OCI-LY7 (cell line): ENCODE measurements around the gene CXorf49. TPM values are rescaled to one million over a fixed set of nuclear protein-coding genes. Genes with fewer than 3 reads are reported as not detected.
"Not testable (repeated sequence)": the region's sequence is repeated elsewhere in the genome, so short reads cannot be mapped to it uniquely, and the experiment has no call there.

Experiments
- BruUV-seq: library from RNA; stranded (reverse); fragments of 400-500 nt; replicated peaks from 2 replicates; lab custom pipeline; 2021; lab: Mats Ljungman, UMichigan
- CTCF ChIA-PET: fragments of 300-600 bp; sonication (Branson Sonifier 250); formaldehyde crosslinking; loops from one replicate; lab custom pipeline; 2022; ENCODE audit warnings: antibody characterized with exemption; ENCODE audit not compliant: unreplicated experiment; lab: Charles Lee
- POLR2A ChIA-PET: fragments of 300-600 bp; sonication (Branson Sonifier 250); formaldehyde crosslinking; loops from one replicate; lab custom pipeline; 2022; ENCODE audit warnings: antibody characterized with exemption; lab: Charles Lee
- DNase-seq: peaks from one replicate; pipeline ENCODE4 v3.0.0-alpha.2; 2015; ENCODE audit warnings: low spot score
- H2AFZ ChIP-seq: fragments of 200-600 bp; sonication (generic), shearing (Covaris generic); 2 replicates; pipeline ENCODE4 v1.6.1; 2014; ENCODE audit warnings: mild to moderate bottlenecking, antibody characterized with exemption, low read length, moderate library complexity
- H3K27ac ChIP-seq: fragments of 200-600 bp; sonication (generic); 2 replicates; pipeline ENCODE4 v1.5.1; 2014; ENCODE audit warnings: mixed run types, low read depth, mild to moderate bottlenecking, moderate library complexity, low read length, inconsistent platforms; ENCODE audit not compliant: poor library complexity, severe bottlenecking
- H3K36me3 ChIP-seq: fragments of 200-600 bp; sonication (generic); 2 replicates; pipeline ENCODE4 v1.6.1; 2014; ENCODE audit warnings: mild to moderate bottlenecking, antibody characterized with exemption, low read length, moderate library complexity, mixed read lengths; ENCODE audit not compliant: insufficient read depth
- H3K4me1 ChIP-seq: fragments of 200-600 bp; sonication (generic); 2 replicates; pipeline ENCODE4 v1.5.1; 2014; ENCODE audit warnings: mild to moderate bottlenecking, low read length; ENCODE audit not compliant: insufficient read depth, poor library complexity, severe bottlenecking
- H3K4me2 ChIP-seq: fragments of 200-600 bp; sonication (generic); 2 replicates; pipeline ENCODE4 v1.6.1; 2014; ENCODE audit warnings: mild to moderate bottlenecking, low read length
- H3K4me3 ChIP-seq: fragments of 200-600 bp; sonication (generic); 2 replicates; pipeline ENCODE4 v1.5.1; 2014; ENCODE audit warnings: mild to moderate bottlenecking, low read depth, low read length; ENCODE audit not compliant: poor library complexity, severe bottlenecking
- H3K79me2 ChIP-seq: fragments of 200-600 bp; sonication (generic); 2 replicates; pipeline ENCODE4 v1.6.1; 2016; ENCODE audit warnings: low read depth, mild to moderate bottlenecking, low read length, moderate library complexity, mixed read lengths; ENCODE audit not compliant: insufficient read depth
- H3K9me2 ChIP-seq: fragments of 200-600 bp; sonication (generic); 2 replicates; pipeline ENCODE4 v1.6.1; 2016; ENCODE audit warnings: mild to moderate bottlenecking, low read length, mixed read lengths; ENCODE audit not compliant: insufficient read depth
- H3K9me3 ChIP-seq: fragments of 200-600 bp; sonication (generic); 2 replicates; pipeline ENCODE4 v1.6.1; 2014; ENCODE audit warnings: mild to moderate bottlenecking, mixed run types, low read length, mixed read lengths
- H4K20me1 ChIP-seq: fragments of 200-600 bp; sonication (generic); 2 replicates; pipeline ENCODE4 v1.6.1; 2014; ENCODE audit warnings: mild to moderate bottlenecking, antibody characterized with exemption, low read length, moderate library complexity, mixed read lengths; ENCODE audit not compliant: insufficient read depth
- EZH2phosphoT487 ChIP-seq: fragments of 200-600 bp; sonication (generic); IDR thresholded peaks from 2 replicates; pipeline ENCODE4 v1.6.1; 2018; ENCODE audit warnings: low read depth, borderline replicate concordance, mild to moderate bottlenecking, mixed run types, antibody characterized with exemption, low read length, moderate library complexity, mixed read lengths
- intact Hi-C: fragments of 100-400 bp; cut with micrococcal nuclease; formaldehyde crosslinking; loops from one replicate; pipeline ENCODE4 v1.10.0; 2022; ENCODE audit not compliant: unreplicated experiment
- total RNA-seq, 2 experiments: library from RNA; depleted of rRNA in 1 of 2; stranded (reverse); fragments of >200 nt in 1 of 2; shearing (Covaris generic) in 1 of 2; gene quantifications; 2 replicates each; pipeline ENCODE4 v1.2.3, GENCODE V29; 2014 to 2022
- TF ChIP-seq, protein P1 (sequence below): fragments of 200-600 bp; sonication (generic); conservative IDR thresholded peaks from 2 replicates; pipeline ENCODE4 v1.5.1; 2014; ENCODE audit warnings: mild to moderate bottlenecking, antibody characterized with exemption, low read length, moderate library complexity, mixed read lengths

Gene CXorf49
- total RNA-seq, 2 experiments from 2014 or later: not detected

DNA sequence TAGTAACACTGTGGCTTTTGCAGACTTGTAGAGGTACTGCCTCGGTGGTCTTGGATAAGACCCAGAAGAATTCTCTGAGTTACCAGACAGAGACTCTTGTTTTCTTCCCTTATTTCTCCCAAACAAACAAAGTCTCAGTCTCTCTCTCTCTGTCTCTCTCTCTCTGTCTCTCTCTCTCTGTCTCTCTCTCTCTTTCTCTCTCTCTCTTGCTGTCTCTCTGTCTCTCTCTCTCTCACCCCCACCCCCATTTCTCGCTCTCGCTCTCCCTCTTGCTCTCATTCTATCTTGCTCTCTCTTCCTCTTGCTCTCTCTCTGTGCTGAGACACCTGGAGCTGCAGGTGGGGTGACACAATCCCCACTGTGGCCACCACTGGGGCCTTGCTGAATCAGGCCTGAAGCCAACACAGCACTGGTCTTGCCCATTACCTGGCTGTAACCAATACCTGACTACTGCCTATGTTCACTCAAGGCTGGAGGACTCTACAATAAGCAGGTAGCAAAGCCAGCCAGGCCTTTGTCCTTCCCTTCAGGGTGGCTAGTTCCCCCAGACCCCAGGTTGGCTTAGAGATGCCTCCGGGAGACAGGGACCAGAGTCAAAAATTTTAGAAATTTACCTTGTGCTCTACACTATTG, 38.4 kb downstream of the CXorf49 start:
- Histone ChIP-seq H3K4me1 (no peaks in the 10 kb centered on the region), H3K9me3 (no peaks in the 10 kb centered on the region), H3K36me3 (no peaks in the 10 kb centered on the region), H2AFZ (no peak overlapping the region), H3K27ac (no peak overlapping the region), H3K4me2 (no peak overlapping the region), H3K4me3 (no peak overlapping the region), H3K79me2 (no peaks in the 10 kb centered on the region), H4K20me1 (no peaks in the 10 kb centered on the region), H3K9me2 (no peaks in the 10 kb centered on the region)
- intact Hi-C loops: no loop called here
- DNase-seq: no peak
- ChIA-PET CTCF (no interaction called here), POLR2A (no interaction called here)
- TF ChIP-seq, protein P1, sequence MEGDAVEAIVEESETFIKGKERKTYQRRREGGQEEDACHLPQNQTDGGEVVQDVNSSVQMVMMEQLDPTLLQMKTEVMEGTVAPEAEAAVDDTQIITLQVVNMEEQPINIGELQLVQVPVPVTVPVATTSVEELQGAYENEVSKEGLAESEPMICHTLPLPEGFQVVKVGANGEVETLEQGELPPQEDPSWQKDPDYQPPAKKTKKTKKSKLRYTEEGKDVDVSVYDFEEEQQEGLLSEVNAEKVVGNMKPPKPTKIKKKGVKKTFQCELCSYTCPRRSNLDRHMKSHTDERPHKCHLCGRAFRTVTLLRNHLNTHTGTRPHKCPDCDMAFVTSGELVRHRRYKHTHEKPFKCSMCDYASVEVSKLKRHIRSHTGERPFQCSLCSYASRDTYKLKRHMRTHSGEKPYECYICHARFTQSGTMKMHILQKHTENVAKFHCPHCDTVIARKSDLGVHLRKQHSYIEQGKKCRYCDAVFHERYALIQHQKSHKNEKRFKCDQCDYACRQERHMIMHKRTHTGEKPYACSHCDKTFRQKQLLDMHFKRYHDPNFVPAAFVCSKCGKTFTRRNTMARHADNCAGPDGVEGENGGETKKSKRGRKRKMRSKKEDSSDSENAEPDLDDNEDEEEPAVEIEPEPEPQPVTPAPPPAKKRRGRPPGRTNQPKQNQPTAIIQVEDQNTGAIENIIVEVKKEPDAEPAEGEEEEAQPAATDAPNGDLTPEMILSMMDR: no peak
- TF ChIP-seq EZH2phosphoT487: no peak
- BruUV-seq: no TSS peak

DNA sequence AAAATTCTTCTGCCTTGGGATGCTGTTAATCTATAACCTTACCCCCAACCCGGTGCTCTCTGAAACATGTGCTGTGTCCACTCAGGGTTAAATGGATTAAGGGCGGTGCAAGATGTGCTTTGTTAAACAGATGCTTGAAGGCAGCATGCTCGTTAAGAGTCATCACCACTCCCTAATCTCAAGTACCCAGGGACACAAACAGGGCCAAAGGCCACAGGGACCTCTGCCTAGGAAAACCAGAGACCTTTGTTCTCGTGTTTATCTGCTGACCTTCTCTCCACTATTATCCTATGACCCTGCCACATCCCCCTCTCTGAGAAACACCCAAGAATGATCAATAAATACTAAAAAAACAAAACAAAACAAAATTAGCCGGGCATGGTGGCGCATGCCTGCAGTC, 40.9 kb downstream of the CXorf49 start:
- intact Hi-C loops, H3K4me1 ChIP-seq, H4K20me1 ChIP-seq, DNase-seq, H3K4me3 ChIP-seq, H3K79me2 ChIP-seq, H2AFZ ChIP-seq, H3K36me3 ChIP-seq, H3K27ac ChIP-seq, BruUV-seq, H3K4me2 ChIP-seq, H3K9me2 ChIP-seq, H3K9me3 ChIP-seq, POLR2A ChIA-PET, CTCF ChIA-PET: not testable (repeated sequence)

DNA sequence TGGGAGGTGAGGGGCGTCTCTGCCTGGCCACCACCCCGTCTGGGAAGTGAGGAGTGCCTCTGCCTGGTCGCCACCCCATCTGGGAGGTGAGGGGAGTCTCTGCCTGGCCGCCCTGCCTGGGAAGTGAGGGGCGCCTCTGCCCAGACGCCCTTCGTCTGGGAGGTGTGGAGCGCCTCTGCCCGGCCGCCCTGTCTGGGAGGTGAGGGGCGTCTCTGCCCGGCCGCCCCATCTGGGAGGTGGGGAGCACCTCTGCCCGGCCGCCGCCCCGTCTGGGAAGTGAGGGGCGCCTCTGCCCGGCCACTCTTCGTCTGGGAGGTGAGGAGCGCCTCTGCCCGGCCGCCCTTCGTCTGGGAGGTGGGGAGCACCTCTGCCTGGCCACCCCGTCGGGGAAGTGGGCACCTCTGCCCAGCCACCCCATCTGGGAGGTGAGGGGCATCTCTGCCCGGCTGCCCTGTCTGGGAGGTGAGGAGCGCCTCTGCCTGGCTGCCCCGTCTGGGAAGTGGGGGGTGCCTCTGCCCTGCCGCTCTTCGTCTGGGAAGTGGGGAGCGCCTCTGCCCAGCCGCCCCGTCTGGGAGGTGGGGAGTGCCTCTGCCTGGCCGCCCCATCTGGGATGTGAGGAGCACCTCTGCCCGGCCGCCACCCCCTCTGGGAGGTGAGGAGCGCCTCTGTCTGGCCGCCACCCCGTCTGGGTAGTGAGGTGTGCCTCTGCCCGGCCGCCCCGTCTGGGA, 41.9 kb downstream of the CXorf49 start:
- H3K4me2 ChIP-seq, H4K20me1 ChIP-seq, CTCF ChIA-PET, H3K4me3 ChIP-seq, BruUV-seq, POLR2A ChIA-PET, H3K36me3 ChIP-seq, H3K79me2 ChIP-seq, H3K27ac ChIP-seq, H3K9me3 ChIP-seq, H2AFZ ChIP-seq, H3K4me1 ChIP-seq, intact Hi-C loops, DNase-seq, H3K9me2 ChIP-seq: not testable (repeated sequence)

DNA sequence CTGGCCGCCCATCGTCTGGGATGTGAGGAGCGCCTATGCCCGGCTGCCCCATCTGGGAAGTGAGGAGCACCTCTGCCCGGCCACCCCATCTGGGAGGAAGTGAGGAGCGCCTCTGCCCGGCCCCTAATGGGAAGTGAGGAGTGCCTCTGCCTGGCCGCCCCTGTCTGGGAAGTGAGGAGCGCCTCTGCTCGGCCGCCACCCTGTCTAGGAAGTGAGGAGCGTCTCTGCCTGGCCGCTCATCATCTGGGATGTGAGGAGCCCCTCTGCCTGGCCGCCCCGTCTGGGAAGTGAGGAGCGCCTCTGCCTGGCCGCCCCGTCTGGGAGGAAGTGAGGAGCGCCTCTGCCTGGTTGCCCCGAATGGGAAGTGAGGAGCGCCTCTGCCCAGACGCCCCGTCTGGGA, 42.4 kb downstream of the CXorf49 start:
- POLR2A ChIA-PET, H3K9me2 ChIP-seq, H4K20me1 ChIP-seq, CTCF ChIA-PET, H3K4me2 ChIP-seq, H3K27ac ChIP-seq, H3K36me3 ChIP-seq, intact Hi-C loops, H3K9me3 ChIP-seq, BruUV-seq, H3K4me3 ChIP-seq, H2AFZ ChIP-seq, H3K79me2 ChIP-seq, H3K4me1 ChIP-seq, DNase-seq: not testable (repeated sequence)
